ENCODE data around the gene HEXD.
"Not testable (repeated sequence)": the region's sequence is repeated elsewhere in the genome, so short reads cannot be mapped to it uniquely, and the experiment has no call there.

The HEXD gene

GRCh38 chr17:82418001-82418986, at the start of gene HEXD, which contains the start of gene OGFOD3:
TSS of gene HEXD (plus strand) at chr17:82418347. CDS start at chr17:82419800, 1,453 bp downstream.
TSS of gene OGFOD3 (minus strand) at chr17:82418586. CDS start at chr17:82418485, 101 bp downstream.
- peak; percentile 94 for DNase-seq

GRCh38 chr17:82369211-82369610, 48.9 kb upstream of the HEXD start:
- no peak for DNase-seq

GRCh38 chr17:82370471-82371332, 47.4 kb upstream of the HEXD start:
- peak; percentile 48 for DNase-seq

- peak; percentile 61 for DNase-seq
Measured at GRCh38 chr17:82371333-82372248, 46.6 kb upstream of the HEXD start, which contains the start of gene UTS2R. TSS of gene UTS2R (plus strand) at chr17:82371765. CDS start at chr17:82374325, 2,560 bp downstream.

GRCh38 chr17:82372249-82373071, 45.7 kb upstream of the HEXD start:
- DNase-seq: peak; percentile 60

GRCh38 chr17:82373072-82373452, 45.1 kb upstream of the HEXD start:
- not testable (repeated sequence) for DNase-seq

- no peak for DNase-seq
Measured at GRCh38 chr17:82373731-82374625, 44.2 kb upstream of the HEXD start.

- DNase-seq: no peak
Measured at GRCh38 chr17:82374626-82375331, 43.4 kb upstream of the HEXD start.

GRCh38 chr17:82375359-82376041, 42.6 kb upstream of the HEXD start:
- no peak for DNase-seq

- DNase-seq: no peak
Measured at GRCh38 chr17:82376042-82376730, 42.0 kb upstream of the HEXD start.

GRCh38 chr17:82377294-82377693, 40.9 kb upstream of the HEXD start:
- DNase-seq: not testable (repeated sequence)

- DNase-seq: no peak
Measured at GRCh38 chr17:82377924-82378740, 40.0 kb upstream of the HEXD start.

- no peak for DNase-seq
Measured at GRCh38 chr17:82378741-82379021, 39.5 kb upstream of the HEXD start.

- DNase-seq: no peak
Measured at GRCh38 chr17:82380860-82381702, 37.1 kb upstream of the HEXD start.

- DNase-seq: not testable (repeated sequence)
Measured at GRCh38 chr17:82381703-82382009, 36.5 kb upstream of the HEXD start.

- not testable (repeated sequence) for DNase-seq
Measured at GRCh38 chr17:82382220-82382932, 35.8 kb upstream of the HEXD start.

Measured in eye (tissue), 1 donor.